GM12878 (cell line): ENCODE results near the gene FEV. TPM values are rescaled to one million over a fixed set of nuclear protein-coding genes. Genes with fewer than 3 reads are reported as not detected.

Source experiments
- ATAC-seq: fragments of 200-7000 bp; cut with Tn5 transposase; 3 replicates; pipeline ENCODE4 v1.9.1; 2020; ENCODE audit warnings: mild to moderate bottlenecking, moderate library complexity
- BruUV-seq: library from RNA; stranded (reverse); fragments of 400-500 nt; replicated peaks from 2 replicates; lab custom pipeline; 2021; lab: Mats Ljungman, UMichigan
- CTCF ChIA-PET: fragments of 300-600 bp; sonication (Branson Sonifier 250); formaldehyde crosslinking; extraction: SDS; loops from one replicate; lab custom pipeline; 2021; ENCODE audit warnings: inconsistent platforms; lab: Yijun Ruan, JAX
- POLR2A ChIA-PET: fragments of 350-600 bp; formaldehyde crosslinking; extraction: SDS; loops from one replicate; lab custom pipeline; 2021; ENCODE audit warnings: inconsistent platforms; lab: Charles Lee
- RAD21 ChIA-PET: fragments of 300-600 bp; sonication (Branson Sonifier 250); formaldehyde crosslinking; loops from one replicate; lab custom pipeline; 2023; ENCODE audit warnings: antibody characterized with exemption; ENCODE audit not compliant: unreplicated experiment; lab: Charles Lee
- SMC1A ChIA-PET: fragments of 300-600 bp; sonication (Branson Sonifier 250); formaldehyde crosslinking; loops from one replicate; lab custom pipeline; 2023; ENCODE audit not compliant: unreplicated experiment, uncharacterized antibody; lab: Charles Lee
- DNase-seq: peaks from one replicate; pipeline ENCODE4 v3.0.0-alpha.2; 2011; ENCODE audit warnings: low read depth, low spot score
- FAIRE-seq: peaks from 3 replicates; lab custom pipeline; 2011; peaks lifted over from hg19 to GRCh38; lab: Jason Lieb, UNC
- H2AFZ ChIP-seq: 2 replicates; pipeline ENCODE4 v1.6.0; 2011; ENCODE audit warnings: low read depth, low read length, control low read depth; ENCODE audit not compliant: control insufficient read depth
- H3K27ac ChIP-seq: 2 replicates; pipeline ENCODE4 v1.5.1; 2011; ENCODE audit warnings: control low read depth; ENCODE audit not compliant: control insufficient read depth, insufficient read depth
- H3K27me3 ChIP-seq, 2 experiments: replicated peaks in 1 of 2; 2 replicates each; pipeline versions ENCODE4 v1.6.0 to v1.6.1; 2011; ENCODE audit warnings: low read length in 1 of 2; ENCODE audit not compliant: control insufficient read depth in 2 of 2, insufficient read depth in 2 of 2
- H3K36me3 ChIP-seq, 2 experiments: 2 replicates each; pipeline ENCODE4 v1.5.1; 2011; ENCODE audit warnings: low read length in 1 of 2; ENCODE audit not compliant: control insufficient read depth in 2 of 2, insufficient read depth in 2 of 2
- H3K4me1 ChIP-seq: 2 replicates; pipeline ENCODE4 v1.6.1; 2011; ENCODE audit warnings: mild to moderate bottlenecking, low read length, moderate library complexity, mixed read lengths; ENCODE audit not compliant: control insufficient read depth, insufficient read depth
- H3K4me2 ChIP-seq: 2 replicates; pipeline ENCODE4 v1.6.0; 2011; ENCODE audit warnings: control low read depth; ENCODE audit not compliant: control insufficient read depth, insufficient read depth
- H3K4me3 ChIP-seq: fragments of 200-600 bp; sonication (generic); 2 replicates; pipeline ENCODE4 v1.5.1; 2016
- H3K79me2 ChIP-seq: 2 replicates; pipeline ENCODE4 v1.6.0; 2011; ENCODE audit warnings: low read length; ENCODE audit not compliant: control insufficient read depth, insufficient read depth
- H3K9ac ChIP-seq: 2 replicates; pipeline ENCODE4 v1.8.0; 2011; ENCODE audit warnings: low read length, control low read depth, mixed read lengths; ENCODE audit not compliant: control insufficient read depth, insufficient read depth
- H3K9me3 ChIP-seq: replicated peaks from 3 replicates; pipeline ENCODE4 v1.5.1; 2011; ENCODE audit warnings: mild to moderate bottlenecking, low read length; ENCODE audit not compliant: control insufficient read depth, insufficient read depth
- H4K20me1 ChIP-seq: 2 replicates; pipeline ENCODE4 v1.6.0; 2011; ENCODE audit not compliant: control insufficient read depth, insufficient read depth
- CEBPZ ChIP-seq: fragments of 150-350 bp; IDR thresholded peaks from 2 replicates; pipeline ENCODE4 v1.6.1; 2016; ENCODE audit warnings: low read depth, low read length
- CREB1 ChIP-seq: IDR thresholded peaks from 2 replicates; pipeline ENCODE4 v1.6.1; 2012; ENCODE audit warnings: low read depth, mild to moderate bottlenecking, inconsistent platforms
- MTA2 ChIP-seq: fragments of 450-650 bp; IDR thresholded peaks from 2 replicates; pipeline ENCODE4 v1.6.1; 2016; ENCODE audit warnings: low read depth, mild to moderate bottlenecking, moderate library complexity
- MTA3 ChIP-seq: IDR thresholded peaks from 2 replicates; pipeline ENCODE4 v1.6.1; 2012; ENCODE audit warnings: low read length, inconsistent platforms, borderline replicate concordance
- NKRF ChIP-seq: fragments of 450-650 bp; conservative IDR thresholded peaks from 2 replicates; pipeline ENCODE4 v1.6.1; 2017; ENCODE audit warnings: mild to moderate bottlenecking, moderate library complexity
- PML ChIP-seq: IDR thresholded peaks from 2 replicates; pipeline ENCODE4 v1.6.1; 2012; ENCODE audit warnings: low read length, inconsistent platforms
- SKIL ChIP-seq: fragments of 450-650 bp; IDR thresholded peaks from 2 replicates; pipeline ENCODE4 v1.6.1; 2017; ENCODE audit warnings: mild to moderate bottlenecking, low read depth, inconsistent platforms; ENCODE audit not compliant: poor library complexity, severe bottlenecking
- TCF12 ChIP-seq: IDR thresholded peaks from 2 replicates; pipeline ENCODE4 v1.6.1; 2011; ENCODE audit warnings: low read depth, mild to moderate bottlenecking, low read length
- WGBS: methylation state at CpG from one replicate; pipeline ENCODE4 v1.1.6; 2016; ENCODE audit warnings: low lambda C conversion rate; ENCODE audit not compliant: insufficient replicate concordance, insufficient coverage; ENCODE audit errors: missing lambda C conversion rate; 5-methylcytosine and 5-hydroxymethylcytosine counted together
- in situ Hi-C: fragments of 300-500 bp; cut with MboI; formaldehyde crosslinking; loops from 9 replicates; pipeline ENCODE4 v1.14.3; 2018; ENCODE audit warnings: mixed read lengths
- intact Hi-C: fragments of 100-400 bp; cut with micrococcal nuclease; formaldehyde crosslinking; loops from one replicate; pipeline ENCODE4 v1.14.2; 2022; ENCODE audit not compliant: unreplicated experiment
- polyA plus RNA-seq, 11 experiments: library from polyadenylated mRNA; depleted of rRNA in 4 of 11; unstranded in 6 of 11; stranded (reverse) in 5 of 11; fragments of >200 nt; fragmentation: Nextera tagmentation in 4 of 11; fragmentation: Illumina TruSeq in 1 of 11; extraction: Ambion mirVana in 4 of 11; extraction: Trizol in 1 of 11; gene quantifications; 1 replicate in 1 of 11; 2 replicates in 10 of 11; pipeline versions ENCODE4 v1.2.1 to v1.2.3, GENCODE V29; 2011 to 2016; ENCODE audit warnings: inconsistent platforms in 2 of 11, missing spikeins in 2 of 11, low read depth in 1 of 11
- total RNA-seq, 4 experiments: library from RNA; depleted of rRNA in 3 of 4; stranded (reverse); fragments of >200 nt in 3 of 4; fragmentation: Illumina TruSeq in 1 of 4; extraction: Trizol in 1 of 4; gene quantifications; 2 replicates each; pipeline versions ENCODE4 v1.2.1 to v1.2.3, GENCODE V29; 2013 to 2021

Gene FEV
- total and polyA plus RNA-seq, 10 of the 15 experiments (the other 5 are each of a cell fraction or from before 2014, with no cell fraction given): not detected

GRCh38 chr2:218954541-218955300 lies 30.3 kb downstream of the FEV start:
- ChIA-PET CTCF (interaction anchor here (1.1 to 1.2 kb wide), 2 partner anchors 47 to 78 kb away, joined by 3 to 4 read pairs; no protein-coding TSS in a partner anchor), POLR2A (no interaction called here), RAD21 (interaction anchor here (1.2 kb wide), 1 partner anchor 102 kb away, joined by 3 read pairs; no protein-coding TSS in a partner anchor), SMC1A (no interaction called here)
- no peak for DNase-seq
- BruUV-seq: no TSS peak
- TF ChIP-seq MTA3: no peak
- no peak for TF ChIP-seq CREB1
- TF ChIP-seq TCF12: no peak
- TF ChIP-seq MTA2: no peak
- no peak for TF ChIP-seq NKRF
- no peak for TF ChIP-seq CEBPZ
- no peak for TF ChIP-seq PML
- no peak for TF ChIP-seq SKIL
- H4K20me1 ChIP-seq: no peaks in the 10 kb centered on the region
- H3K27me3 ChIP-seq: peaks cover 2 to 4% of the 10 kb centered on the region in 2 experiments; a peak in 3 of 4 replicates
- H3K27ac ChIP-seq: no peak overlapping the region
- intact Hi-C loops: no loop called here
- no peak for ATAC-seq
- no peaks in the 10 kb centered on the region for H3K9me3 ChIP-seq
- H2AFZ ChIP-seq: no peak overlapping the region
- no peaks in the 10 kb centered on the region for H3K4me1 ChIP-seq
- in situ Hi-C loops: no loop called here
- no peak overlapping the region for H3K9ac ChIP-seq
- H3K36me3 ChIP-seq: no peaks in the 10 kb centered on the region
- H3K79me2 ChIP-seq: no peaks in the 10 kb centered on the region
- WGBS: 35% methylated on average over 8 of the region's 8 CpGs
- no peak overlapping the region for H3K4me3 ChIP-seq
- no peak overlapping the region for H3K4me2 ChIP-seq
- FAIRE-seq: no peak
